COR-L47 (cell line): ENCODE data around the gene KITLG.
"Not testable (repeated sequence)": the region's sequence is repeated elsewhere in the genome, so short reads cannot be mapped to it uniquely, and the experiment has no call there.

Source experiments
- DNase-seq: peaks from one replicate; lab custom pipeline; 2025; lab: John Stamatoyannopoulos, UW

Gene KITLG

DNA sequence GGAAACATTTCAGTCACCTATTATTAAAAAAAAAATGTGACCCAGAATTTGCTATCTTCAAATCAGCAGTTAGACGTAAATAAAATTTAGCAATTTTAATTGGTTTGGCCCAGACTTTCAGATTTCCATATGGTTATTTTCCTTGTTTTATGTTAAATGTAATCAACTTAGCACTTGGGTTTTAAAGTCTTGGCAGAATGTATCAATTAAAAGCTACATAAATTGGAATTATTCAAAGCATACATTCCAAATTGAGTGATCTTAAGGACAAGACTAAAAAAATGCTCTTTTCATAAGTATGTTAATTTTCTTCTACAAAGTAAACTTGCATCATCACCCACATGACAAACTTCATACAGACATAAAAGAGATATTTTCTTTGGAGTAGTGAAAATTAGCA, 3.4 kb downstream of the KITLG start:
- no peak for DNase-seq

DNA sequence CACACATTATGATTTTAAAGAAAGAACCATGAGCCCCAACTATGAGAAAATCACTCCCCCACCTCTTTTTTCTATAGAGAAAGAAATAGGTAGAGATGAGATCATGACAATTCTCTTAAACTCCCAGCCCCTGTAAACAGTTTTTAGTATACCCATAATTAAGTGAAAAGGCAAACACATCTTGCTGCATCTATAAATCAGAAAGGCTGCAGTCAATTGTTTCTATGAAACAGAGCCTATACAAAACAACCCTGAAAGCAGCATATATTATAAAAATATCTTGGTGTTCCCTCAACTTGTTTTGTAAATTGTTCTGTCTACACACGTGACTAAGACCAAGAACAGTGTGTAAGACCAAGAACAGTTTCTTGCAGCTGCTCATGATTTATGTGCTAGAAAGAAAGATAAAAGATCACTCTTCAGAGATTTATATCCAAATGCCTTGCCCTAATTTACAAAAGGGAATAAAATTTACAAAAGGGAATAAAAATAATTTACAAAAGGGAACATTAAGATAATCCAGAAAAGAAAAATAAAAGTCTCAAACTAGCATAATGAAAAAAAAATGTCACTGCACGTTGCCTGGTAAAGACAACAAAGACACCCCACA, 4.8 kb downstream of the KITLG start:
- peak; percentile 50 for DNase-seq

DNA sequence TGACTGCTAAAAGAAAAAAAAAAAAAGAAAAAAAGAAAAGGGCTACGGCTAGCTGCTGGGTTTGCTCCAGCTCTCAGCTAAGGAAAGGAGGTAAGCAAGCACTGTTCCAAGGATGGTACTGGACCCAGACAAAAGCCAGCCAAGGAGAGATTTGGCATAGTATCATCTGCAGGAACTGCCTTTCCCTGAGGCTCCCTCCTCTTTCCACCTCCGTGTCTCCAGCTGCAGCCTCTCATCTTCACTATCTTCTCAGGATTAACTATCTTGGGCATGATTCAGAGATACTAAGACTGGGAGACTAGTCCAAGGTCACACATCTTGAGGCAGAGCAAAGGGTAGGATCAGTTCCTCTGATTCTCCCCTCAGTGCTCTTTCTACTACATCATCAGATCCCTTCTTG, 6.0 kb downstream of the KITLG start:
- DNase-seq = no peak

DNA sequence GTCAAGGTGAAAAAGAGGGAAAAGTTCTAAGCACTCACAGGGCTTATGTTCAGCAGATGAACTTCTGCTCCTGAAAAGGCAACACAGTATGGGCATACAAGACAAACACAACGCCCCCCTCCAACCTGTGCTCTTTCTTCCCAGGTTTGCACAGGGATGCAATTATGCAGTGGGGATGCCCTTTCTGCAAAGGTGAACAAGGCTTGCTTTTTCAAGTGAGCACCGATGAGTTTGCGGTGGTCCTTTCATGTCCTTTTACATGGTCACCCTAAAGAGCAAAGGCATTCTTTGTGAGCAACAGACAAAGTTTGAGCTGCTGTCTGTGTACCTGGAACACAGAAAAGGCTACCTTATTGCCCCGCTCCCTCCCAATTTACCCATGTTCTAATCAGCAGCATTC, 6.7 kb downstream of the KITLG start:
- DNase-seq = no peak

DNA sequence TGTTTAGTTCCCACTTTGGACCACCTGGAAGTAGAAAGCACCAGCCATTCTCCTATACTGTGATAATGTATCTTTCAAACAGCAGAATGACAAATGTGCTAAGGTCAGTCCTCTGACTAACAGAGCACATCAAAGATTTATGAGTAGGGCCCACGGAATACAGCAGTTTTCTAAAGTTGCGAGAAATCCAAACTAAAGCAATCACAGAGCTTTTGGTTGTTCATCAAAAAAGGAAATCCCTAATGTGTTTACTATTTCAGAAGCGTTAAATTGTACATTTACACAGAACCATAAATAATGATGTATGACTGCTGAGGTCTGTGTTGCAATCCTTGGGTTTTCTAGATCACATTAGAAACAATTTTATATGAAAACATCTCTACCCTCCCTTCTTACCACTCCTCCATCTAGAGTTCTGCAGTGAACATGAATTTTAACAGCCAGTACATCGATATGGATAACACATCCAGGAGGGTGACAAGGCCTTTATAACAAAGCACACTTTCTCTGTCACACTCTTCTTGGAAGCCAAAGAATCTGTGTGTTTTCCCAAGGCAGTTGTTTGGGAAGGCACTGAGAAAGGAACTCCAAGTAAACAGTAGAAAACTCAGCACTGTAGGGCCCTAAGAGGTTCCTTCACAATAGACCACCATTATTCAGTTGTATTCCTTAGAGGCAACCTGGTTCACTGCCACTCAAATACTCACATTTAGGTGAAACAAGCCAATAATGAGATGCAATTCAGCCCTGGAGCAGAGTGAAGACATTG, 7.3 kb downstream of the KITLG start:
- DNase-seq = no peak

DNA sequence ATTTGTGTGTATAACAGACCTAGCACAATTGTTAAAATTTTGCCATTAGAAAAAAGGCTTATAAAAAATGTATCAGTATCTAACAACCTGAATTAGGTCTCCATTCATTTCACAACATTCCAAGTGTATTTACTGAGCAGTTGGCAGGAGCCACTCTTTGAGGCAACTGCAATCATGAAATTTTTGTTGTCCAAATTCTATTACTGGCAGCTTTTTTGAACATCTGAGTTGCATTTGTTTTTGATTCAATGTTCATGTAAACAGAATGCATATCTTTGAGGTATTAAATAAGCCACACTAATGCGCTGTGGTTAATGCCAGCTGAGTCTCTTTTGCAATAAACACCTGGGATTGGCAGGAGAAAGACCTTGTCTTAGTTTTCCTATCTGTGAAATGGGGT, 8.7 kb downstream of the KITLG start:
- no peak for DNase-seq

DNA sequence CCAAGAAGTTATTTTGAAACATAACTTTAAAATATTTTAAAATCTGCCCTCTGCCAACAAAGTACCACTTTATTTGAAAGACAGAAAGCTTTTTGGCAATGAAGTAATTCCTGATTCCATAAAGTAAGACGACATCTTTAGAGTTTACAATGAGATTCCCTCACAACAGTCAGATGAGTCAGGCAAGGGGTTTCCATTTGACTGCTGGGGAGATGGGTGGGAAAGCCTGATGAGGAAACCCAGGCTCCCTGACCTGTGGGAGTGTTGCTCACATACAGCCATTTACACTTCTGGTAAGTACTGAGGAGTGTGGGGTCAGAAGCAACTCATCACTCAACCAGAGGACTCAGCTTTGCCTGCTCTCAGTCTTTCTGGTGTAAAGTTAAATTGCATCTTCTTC, 10.2 kb downstream of the KITLG start:
- DNase-seq = no peak

DNA sequence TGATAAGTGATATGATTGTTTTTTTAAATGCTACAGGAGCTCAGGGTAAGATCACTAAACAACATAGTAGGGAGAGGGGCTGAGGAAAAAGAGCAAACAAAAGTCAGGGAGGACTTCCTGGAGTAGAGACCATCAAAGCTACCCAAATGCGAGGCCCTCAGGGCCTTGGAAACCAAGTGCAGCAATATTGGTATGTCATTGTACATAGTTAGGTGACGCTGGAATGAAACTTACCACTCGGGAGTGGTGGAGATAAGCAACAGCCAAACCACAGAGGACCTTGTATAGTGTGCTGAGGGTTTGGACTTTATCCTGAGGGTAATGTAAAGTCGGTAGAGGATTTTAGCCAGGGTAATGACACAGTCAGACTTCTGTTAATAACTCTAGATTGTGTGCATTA, 13.8 kb downstream of the KITLG start:
- DNase-seq = no peak

DNA sequence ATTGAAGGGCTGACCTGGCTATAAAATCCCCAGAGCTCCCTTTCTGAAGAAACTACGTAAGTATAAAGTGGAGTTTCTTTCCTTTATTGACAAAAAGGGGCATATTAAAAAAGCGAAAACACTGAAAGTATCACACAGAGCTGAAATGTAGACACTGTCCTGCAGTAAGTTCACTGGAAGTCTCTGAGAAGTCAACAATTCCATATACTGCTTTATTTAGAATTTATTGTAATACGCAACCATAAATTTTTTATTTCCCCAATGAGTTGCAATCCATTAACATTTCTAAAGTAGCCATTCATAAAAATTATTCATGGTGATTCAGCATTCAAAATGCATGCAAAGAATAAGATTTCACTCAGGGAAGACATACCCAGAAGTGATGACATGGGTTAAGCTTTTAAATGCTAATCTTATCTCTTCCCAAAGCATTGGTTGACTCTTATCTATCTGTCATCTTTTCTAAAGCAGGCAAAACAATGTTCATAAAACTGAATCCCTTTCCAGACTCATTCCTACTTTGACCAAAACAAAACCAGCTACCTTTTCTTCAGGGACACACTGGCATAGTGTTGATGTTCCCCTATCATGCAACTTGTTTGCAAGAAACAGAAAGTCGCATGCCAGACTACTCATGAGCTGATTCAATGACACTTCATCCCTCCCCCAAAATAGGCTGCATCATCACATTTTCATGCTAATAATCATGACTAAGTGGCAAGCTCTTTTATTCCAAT, 17.3 kb downstream of the KITLG start:
- DNase-seq = no peak

DNA sequence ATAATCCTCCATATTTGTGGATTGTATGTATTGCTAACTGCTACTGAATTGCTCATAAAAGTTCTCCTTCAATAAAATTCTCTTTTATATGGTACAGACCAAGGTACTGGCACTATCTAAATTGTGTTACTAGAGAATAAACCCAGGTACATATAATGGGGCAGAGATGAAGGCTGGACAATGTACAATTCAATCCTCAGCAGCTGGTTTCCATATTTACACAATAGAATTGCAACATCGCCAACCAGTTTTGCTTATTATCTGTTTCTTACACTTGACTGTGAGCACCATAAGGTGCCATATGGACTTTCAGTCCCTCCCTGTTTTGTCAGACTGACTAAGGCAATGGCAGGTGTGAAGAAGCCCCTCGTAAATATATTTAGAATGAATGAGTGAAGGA, 18.1 kb downstream of the KITLG start:
- no peak for DNase-seq

DNA sequence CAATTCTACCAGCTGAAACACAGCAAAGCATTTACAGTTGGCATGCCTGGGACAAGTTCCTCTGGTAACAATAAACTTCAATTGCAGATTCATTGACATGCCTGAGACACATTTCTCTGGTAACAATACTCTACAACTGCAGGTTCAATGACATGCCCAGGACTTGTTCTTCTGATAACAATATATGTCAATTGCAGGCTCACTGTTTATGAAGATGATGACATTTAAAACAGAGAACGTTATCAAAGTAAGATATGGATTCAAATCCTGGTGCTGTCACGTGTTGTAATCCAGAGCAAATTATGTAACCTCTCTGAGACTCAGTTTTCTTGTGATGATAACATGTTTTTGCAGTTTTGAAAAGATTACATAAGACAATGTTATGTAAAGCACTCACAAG, 20.5 kb downstream of the KITLG start:
- no peak for DNase-seq

DNA sequence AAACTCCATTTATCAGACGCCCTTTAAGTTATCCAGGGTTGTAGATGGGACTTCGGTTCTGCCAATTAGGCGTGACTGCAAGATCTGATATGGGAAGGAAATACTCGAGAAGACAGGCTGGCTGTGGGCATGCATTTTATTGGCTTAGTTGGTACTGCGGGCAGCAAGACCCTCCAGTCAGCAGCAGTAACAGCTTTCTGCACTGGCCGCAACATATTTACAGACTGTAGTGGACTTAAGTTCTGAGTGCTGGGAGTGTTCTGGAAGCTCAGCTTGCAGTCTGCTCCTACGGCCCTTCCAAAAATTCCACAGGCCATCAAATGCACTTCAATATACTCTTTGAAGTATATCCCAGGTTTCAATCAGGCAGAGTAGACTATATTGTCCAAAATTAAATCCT, 21.1 kb downstream of the KITLG start:
- DNase-seq = no peak

DNA sequence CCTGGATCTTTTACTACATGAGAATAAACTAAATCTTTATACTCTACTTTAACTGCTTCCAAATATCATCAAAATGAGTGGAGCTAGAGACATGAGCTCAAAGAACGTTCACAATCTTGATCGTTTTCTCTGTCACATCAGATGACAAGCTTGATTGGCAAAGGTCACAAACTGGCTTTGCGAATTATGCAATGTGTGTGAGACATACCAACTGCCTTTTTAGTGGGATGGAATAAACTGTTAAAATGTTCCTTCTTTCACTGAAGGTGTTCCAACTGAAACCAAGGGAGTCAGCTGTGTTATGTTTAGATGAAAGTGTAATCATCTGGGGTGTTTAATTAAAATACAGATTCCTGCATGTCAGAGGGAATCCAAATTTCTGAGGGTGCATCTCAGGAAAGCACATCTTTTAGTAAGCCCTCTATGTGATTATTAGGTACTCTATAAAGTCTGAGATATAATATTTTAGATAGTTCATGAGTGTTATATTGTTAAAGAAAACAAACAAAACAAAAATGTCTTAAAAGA, 21.9 kb downstream of the KITLG start:
- DNase-seq = no peak

DNA sequence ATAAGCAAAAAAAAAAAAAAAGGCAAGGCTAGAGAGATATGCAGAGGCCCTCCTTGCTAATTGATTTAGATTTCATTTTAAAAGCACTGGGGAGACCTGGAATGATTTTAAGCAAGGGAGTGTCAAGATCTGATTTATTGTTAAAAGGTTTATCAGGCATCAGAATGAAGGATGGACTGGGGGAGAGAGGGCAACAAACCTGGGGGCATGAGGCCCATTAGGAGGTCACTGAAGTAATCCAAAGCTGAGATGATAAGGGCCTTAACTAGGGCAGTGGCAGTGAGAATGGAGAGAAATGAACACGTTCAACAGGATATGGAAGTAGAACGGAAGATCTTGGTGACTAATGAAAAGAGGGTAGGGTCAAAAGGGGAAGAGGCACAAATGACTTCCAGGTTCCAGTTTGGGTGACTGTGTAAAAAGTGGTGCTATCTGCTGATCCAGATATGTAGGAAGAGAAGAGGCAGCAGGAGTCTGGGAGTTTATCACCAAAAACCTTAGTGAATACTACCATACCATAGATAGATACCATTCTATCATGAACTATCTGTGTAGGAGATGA, 24.0 kb downstream of the KITLG start:
- DNase-seq = no peak

DNA sequence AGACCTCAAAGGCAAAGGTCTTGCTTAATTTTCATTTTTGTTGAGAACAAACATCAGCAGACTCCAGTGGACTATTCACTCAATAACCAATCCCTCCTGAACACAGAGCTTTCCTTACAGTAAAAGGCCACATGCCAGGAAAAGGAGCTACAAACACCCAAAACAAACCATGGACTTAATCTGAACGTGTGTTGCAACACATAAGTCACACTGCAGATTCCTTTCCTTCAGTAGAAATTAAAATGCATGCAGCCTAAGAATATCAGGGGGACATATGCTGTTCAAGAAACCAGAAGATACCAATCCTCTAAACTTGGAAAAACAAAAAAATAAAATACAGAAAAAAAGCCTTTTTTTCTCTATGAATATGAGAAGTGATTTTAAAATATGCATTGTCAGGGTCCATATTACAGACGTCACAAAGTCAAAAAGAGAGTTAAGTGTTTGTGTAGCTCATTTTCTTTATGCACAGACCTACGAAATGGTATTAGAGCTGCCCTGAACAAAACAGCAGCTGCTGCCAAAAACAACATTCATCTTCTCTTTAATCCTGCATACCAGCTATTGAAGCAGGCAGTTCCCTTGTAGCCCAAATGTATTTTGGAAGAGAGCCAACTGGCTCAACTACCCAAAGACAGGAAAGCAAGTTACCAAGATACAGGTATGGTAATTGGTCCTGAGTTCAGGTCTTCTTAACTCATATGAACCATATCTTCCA, 26.2 kb downstream of the KITLG start:
- DNase-seq = peak; percentile 86

DNA sequence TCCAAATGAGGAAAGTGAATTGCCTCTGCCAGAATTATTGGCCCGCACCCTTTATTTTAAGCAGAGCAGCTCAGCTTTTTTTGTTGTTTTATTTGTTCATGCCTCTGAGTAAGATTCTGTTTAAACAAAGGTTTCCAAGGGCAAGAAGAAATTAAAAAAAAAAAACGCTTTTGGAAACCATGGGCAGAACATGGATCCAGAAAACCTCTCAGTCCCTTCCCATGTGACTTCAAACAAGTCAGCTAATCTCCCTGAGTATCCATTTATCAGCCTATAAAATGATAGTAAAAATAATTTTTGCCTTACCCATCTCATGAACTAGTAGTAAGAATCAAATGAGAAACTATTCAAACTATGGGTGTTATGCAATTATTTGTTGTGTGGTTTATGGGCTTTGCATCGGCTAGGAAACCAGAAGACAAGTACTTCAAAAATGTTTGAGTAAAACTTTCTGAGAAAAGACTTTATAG, 27.6 kb downstream of the KITLG start:
- no peak for DNase-seq

DNA sequence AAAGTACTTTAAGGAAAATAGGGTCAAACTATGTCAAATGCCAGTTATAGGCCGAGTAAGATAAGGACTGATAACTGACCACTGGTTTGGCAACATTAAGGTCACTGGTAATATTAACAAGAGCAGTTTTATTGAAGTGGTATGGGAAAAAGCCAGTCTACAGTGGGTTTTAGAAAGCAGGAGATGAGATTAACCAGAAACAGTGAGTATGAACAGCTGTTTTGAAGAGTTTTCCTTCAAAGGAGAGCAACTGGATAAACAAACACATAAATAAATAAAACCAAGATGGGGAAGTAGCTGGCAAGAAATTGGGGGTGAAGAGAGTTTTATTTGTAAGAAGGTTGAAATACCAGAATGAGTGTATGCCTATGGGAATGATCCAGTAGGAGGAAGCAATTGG, 30.3 kb downstream of the KITLG start:
- no peak for DNase-seq

DNA sequence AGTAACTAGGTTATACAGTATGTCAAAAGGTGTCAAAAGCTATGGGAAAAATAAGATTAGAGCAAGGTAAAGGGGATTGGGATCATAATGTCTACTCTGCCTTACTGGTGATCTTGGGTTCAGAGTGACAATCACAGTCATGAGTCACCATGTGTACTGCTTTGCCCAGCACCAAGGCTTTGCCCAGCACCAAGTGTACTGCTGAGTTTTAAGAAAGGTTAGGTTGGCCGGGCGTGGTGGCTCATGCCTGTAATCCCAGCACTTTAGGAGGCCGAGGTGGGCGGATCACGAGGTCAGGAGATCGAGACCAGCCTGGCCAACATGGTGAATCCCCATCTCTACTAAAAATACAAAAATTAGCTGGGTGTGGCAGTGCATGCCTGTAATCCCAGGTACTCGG, 32.3 kb downstream of the KITLG start:
- not testable (repeated sequence) for DNase-seq

DNA sequence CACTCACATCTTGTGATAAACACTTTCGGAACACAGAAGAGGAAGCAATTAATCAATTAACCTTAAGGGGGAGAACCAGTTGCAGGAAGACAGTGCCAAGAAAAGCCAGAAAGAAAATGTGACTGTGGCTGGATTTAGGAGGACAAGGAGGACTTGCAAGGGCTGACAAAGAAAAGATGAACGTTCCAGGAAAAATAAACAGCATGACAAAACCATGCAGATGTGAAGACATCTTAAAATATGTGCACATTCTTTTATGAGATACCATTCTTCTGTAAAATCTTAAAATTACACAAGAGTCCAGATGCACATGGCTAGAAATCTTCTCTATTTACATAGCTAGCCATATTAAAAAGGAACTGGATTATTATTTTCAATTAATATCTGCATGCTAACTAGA, 33.4 kb downstream of the KITLG start:
- no peak for DNase-seq

DNA sequence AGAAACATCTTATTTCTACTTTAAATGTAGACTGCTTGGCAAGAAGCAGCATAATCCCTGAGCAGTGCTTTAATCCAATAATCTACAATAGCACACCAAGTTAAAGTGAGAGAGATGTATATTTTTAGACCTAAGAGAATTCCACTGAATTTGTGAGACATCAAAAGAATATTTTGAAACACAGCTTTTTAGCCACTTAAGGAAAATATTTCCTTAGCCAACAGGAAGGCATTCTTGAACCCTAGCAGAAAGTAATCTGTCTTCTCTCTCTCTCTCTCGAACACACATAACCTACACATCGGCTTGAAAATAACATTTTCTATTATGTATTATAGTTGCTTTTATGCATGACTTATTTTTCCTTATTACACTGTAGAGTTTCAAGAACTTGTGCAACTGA, 34.0 kb downstream of the KITLG start:
- DNase-seq = no peak

DNA sequence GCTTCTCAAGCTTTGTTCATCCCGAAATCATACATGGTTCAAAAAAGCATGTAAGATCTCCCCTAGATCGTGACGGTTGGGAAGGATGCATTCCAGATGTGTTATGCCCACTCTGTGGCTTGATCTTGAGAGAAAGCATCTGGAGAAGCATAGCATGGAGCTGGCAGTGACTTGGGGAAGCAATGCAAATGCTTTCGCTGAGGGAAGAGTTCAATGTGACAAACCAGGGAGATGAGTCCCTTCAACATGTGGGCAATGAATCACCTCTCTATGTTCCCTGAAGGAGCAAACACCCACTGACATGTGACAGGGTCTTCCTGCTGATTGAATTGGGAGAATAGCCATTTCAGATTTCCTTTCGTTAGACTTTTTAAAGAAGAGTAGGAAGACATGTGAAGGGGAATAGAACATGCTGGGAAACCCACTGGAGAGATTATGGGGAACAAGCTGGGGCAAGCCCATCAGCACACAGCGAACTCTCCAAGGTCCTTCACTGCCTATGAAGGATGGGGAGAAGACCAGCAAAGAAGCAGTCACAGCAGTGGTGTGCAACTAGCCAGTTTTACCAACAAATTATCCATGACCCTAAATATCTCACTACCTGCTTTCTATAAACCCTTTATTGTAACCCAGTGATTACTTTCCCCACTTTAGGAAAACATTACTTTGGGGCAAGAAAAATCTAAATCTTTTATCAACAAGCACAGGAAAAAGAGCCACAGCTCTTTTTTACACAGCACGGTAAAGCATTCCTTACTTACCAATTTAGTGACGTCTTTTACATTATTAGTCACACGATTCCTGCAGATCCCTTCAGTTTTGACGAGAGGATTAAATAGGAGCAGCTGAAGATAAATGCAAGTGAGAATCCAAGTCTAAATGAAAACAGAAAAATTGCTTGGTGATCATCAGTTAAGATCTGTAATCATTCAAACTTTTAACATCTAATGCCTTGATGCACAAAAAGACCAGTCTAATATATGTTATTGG, 35.0 kb downstream of the KITLG start:
- DNase-seq = no peak
